Ovary (tissue), 9 donors: ENCODE data around the gene SERPINB4. TPM values are rescaled to one million over a fixed set of nuclear protein-coding genes. Genes with fewer than 3 reads are reported as not detected.

Source experiments
- DNase-seq, 5 donors: peaks; one replicate each; pipeline ENCODE4 v3.0.0-alpha.2; 2019 to 2020
- H3K27ac ChIP-seq, 2 donors: fragments of 200-600 bp; one replicate each; pipeline versions ENCODE4 v1.5.1 to v1.8.0; 2019 to 2022
- H3K27me3 ChIP-seq: fragments of 200-600 bp; one replicate; pipeline ENCODE4 v1.8.0; 2022
- H3K36me3 ChIP-seq: fragments of 200-600 bp; sonication (generic); one replicate; pipeline ENCODE4 v1.5.1; 2019
- H3K4me1 ChIP-seq: one replicate; pipeline ENCODE4 v1.8.1; 2013; ENCODE audit warnings: mild to moderate bottlenecking, moderate library complexity; ENCODE audit not compliant: insufficient read depth
- H3K4me3 ChIP-seq: fragments of 200-600 bp; sonication (generic); one replicate; pipeline ENCODE4 v1.5.1; 2017
- H3K9me3 ChIP-seq, 2 donors: fragments of 200-600 bp in 1 of 2; sonication (generic) in 1 of 2; one replicate each; pipeline versions ENCODE4 v1.5.1 to v1.8.1; 2013 to 2019; ENCODE audit warnings: mild to moderate bottlenecking in 1 of 2, moderate library complexity in 1 of 2
- CTCF ChIP-seq, 3 donors: fragments of 450-650 bp in 2 of 3; fragments of 200-600 bp in 1 of 3; IDR thresholded peaks; one replicate each; pipeline versions ENCODE4 v1.5.1 to v1.8.0; 2016 to 2022; ENCODE audit warnings: antibody characterized with exemption in 3 of 3, mild to moderate bottlenecking in 1 of 3
- EP300 ChIP-seq: sonication (generic); formaldehyde crosslinking; IDR thresholded peaks from one replicate; pipeline ENCODE4 v1.6.1; 2017; ENCODE audit warnings: antibody characterized with exemption
- POLR2A ChIP-seq: fragments of 450-650 bp; IDR thresholded peaks from one replicate; pipeline ENCODE4 v1.6.1; 2017; ENCODE audit warnings: antibody characterized with exemption, mild to moderate bottlenecking, moderate library complexity
- WGBS, 3 donors: extraction: QIAGEN DNeasy Blood & Tissue Kit in 1 of 3; methylation state at CpG; one replicate each; pipeline versions ENCODE4 v1.1.5 to v1.1.7; 2013 to 2017; 5-methylcytosine and 5-hydroxymethylcytosine counted together
- intact Hi-C, 4 donors: fragments of 100-400 bp; cut with DNase I; formaldehyde crosslinking; loops; one replicate each; pipeline versions ENCODE4 v1.11.0 to v1.15.1; 2022 to 2023
- polyA plus RNA-seq, 2 donors: library from polyadenylated mRNA; stranded (reverse); fragments of 200-250 nt in 1 of 2; fragments of 350-450 nt in 1 of 2; fragmentation: Illumina TruSeq in 1 of 2; extraction: RNeasy Lipid Tissue Mini Kit (QIAGEN cat#74804) in 1 of 2; gene quantifications; one replicate each; pipeline ENCODE4 v1.2.3, GENCODE V29; 2013 to 2014
- total RNA-seq, 7 donors: library from RNA; depleted of rRNA in 2 of 7; stranded (reverse); fragments of >200 nt in 2 of 7; fragmentation: NEBNext Ultra II Directional in 3 of 7; extraction: Animal tissue kit (Norgen Biotek cat#: 25700) in 3 of 7; gene quantifications; one replicate each; pipeline versions ENCODE4 v1.1.0 to v1.2.4, GENCODE V29; 2016 to 2023
- donor health status: DM: no; HTN: no; CAD: no; lungs with moderate emphysema.
- donor health status: DM: no; HTN: no; CAD: no.
- donor health status: Bipolar disorder and iron deficiency.
- donor health status: DM: yes; HTN: yes; CAD: no.
- donor health status: DM: no; HTN: no; CAD: no.
- donor health status: DM: yes; HTN: yes; CAD: no.

SERPINB4 gene
- total and polyA plus RNA-seq, 9 donors, result 0.10 TPM; not detected in 8

- Histone ChIP-seq H3K36me3 (no peaks in the 10 kb centered on the region), H3K4me3 (no peak overlapping the region), H3K4me1 (no peaks in the 10 kb centered on the region), H3K27me3 (no peaks in the 10 kb centered on the region), H3K27ac (no peak overlapping the region), H3K9me3 (no peaks in the 10 kb centered on the region)
- WGBS, 3 donors, result 0 to 39% (median 32%) methylated on average over 1 of the region's 1 CpG
- intact Hi-C loops, result no loop called here
- no peak for DNase-seq
- no peak for TF ChIP-seq CTCF (IDR thresholded peaks at IDR 0.05)
- TF ChIP-seq POLR2A, result no peak
- no peak for TF ChIP-seq EP300
These were observed 40.3 kb downstream of the SERPINB4 start for GRCh38 chr18:63603772-63604171.

- intact Hi-C loops, result no loop called here
- Histone ChIP-seq H3K4me1 (no peaks in the 10 kb centered on the region), H3K36me3 (no peaks in the 10 kb centered on the region), H3K27me3 (no peaks in the 10 kb centered on the region), H3K4me3 (no peak overlapping the region), H3K27ac (no peak overlapping the region), H3K9me3 (no peaks in the 10 kb centered on the region)
- DNase-seq, result no peak
- whole genome bisulfite sequencing, 3 donors, result 64 to 68% (median 67%) methylated on average over 1 of the region's 1 CpG
- TF ChIP-seq EP300 (no peak), CTCF (IDR thresholded peaks at IDR 0.05) (no peak), POLR2A (no peak)
These were observed 40.7 kb downstream of the SERPINB4 start for GRCh38 chr18:63603355-63603754.

GRCh38 chr18:63596964-63597363 is 47.1 kb downstream of the SERPINB4 start:
- H3K4me3 ChIP-seq, result no peak overlapping the region
- intact Hi-C loops, result no loop called here
- DNase-seq, result no peak
- 77 to 87% (median 84%) methylated on average over 14 of the region's 14 CpGs for WGBS, 3 donors
- H3K4me1 ChIP-seq, result no peaks in the 10 kb centered on the region
- H3K27ac ChIP-seq, result no peak overlapping the region
- H3K9me3 ChIP-seq, result no peaks in the 10 kb centered on the region
- no peaks in the 10 kb centered on the region for H3K36me3 ChIP-seq
- no peaks in the 10 kb centered on the region for H3K27me3 ChIP-seq
- TF ChIP-seq EP300 (no peak), POLR2A (no peak), CTCF (IDR thresholded peaks at IDR 0.05) (no peak)

- no peak overlapping the region for H3K4me3 ChIP-seq
- no peak overlapping the region for H3K27ac ChIP-seq
- intact Hi-C loops, result no loop called here
- no peak for DNase-seq
- H3K27me3 ChIP-seq, result no peaks in the 10 kb centered on the region
- no peaks in the 10 kb centered on the region for H3K9me3 ChIP-seq
- TF ChIP-seq CTCF (IDR thresholded peaks at IDR 0.05) (no peak), EP300 (no peak), POLR2A (no peak)
- 37 to 70% (median 52%) methylated on average over 1 of the region's 1 CpG for WGBS, 3 donors
- no peaks in the 10 kb centered on the region for H3K4me1 ChIP-seq
- H3K36me3 ChIP-seq, result no peaks in the 10 kb centered on the region
These were observed 51.6 kb downstream of the SERPINB4 start for GRCh38 chr18:63592471-63592870.

GRCh38 chr18:63591725-63592124 is 52.3 kb downstream of the SERPINB4 start:
- Histone ChIP-seq H3K9me3 (no peaks in the 10 kb centered on the region), H3K27ac (no peak overlapping the region), H3K27me3 (no peaks in the 10 kb centered on the region), H3K36me3 (no peaks in the 10 kb centered on the region), H3K4me1 (no peaks in the 10 kb centered on the region), H3K4me3 (no peak overlapping the region)
- no peak for DNase-seq
- WGBS, 3 donors, result 62 to 73% (median 66%) methylated on average over 3 of the region's 3 CpGs
- intact Hi-C loops, result no loop called here
- TF ChIP-seq CTCF (IDR thresholded peaks at IDR 0.05) (no peak), EP300 (no peak)
